ENCODE results near the gene CLECL1.

CLECL1 gene

DNA sequence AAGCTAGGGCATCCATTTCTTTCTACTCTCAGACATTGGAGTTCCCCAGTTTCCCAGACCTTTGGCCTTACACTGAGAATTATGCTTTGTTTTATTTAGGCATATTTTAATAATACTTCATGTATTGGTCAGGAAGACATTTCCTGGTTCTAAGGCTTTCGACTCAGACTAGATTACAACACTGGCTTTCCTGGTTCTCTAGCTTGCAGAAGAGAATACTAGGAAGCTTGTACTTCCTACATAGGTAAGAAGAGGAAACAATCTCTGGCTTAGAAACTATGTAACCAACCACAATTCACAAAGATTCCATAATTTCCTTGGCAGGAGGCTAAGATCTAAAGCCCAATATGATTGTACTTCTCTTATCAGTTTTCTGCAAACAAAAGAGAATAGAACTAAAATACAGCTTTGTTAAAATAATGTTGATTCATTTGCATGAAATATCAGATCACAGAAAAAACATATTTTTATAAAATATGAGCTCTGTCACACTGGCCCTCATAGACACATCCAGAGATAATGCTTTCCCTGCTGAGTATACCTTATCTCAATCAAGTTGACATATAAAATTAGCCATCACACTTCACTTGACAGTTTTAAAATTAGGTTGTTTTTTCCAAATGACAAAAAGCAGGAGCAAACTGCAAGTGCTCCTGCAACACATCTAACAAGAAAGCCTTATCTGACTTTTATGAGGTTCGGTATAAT, 32.8 kb downstream of the CLECL1 start:
- peak; percentile 16 for DNase-seq
- no peak overlapping the region for H4K8ac ChIP-seq (ENCODE audit: low read length)
- 87% methylated on average over 1 of the region's 2 CpGs for WGBS

DNA sequence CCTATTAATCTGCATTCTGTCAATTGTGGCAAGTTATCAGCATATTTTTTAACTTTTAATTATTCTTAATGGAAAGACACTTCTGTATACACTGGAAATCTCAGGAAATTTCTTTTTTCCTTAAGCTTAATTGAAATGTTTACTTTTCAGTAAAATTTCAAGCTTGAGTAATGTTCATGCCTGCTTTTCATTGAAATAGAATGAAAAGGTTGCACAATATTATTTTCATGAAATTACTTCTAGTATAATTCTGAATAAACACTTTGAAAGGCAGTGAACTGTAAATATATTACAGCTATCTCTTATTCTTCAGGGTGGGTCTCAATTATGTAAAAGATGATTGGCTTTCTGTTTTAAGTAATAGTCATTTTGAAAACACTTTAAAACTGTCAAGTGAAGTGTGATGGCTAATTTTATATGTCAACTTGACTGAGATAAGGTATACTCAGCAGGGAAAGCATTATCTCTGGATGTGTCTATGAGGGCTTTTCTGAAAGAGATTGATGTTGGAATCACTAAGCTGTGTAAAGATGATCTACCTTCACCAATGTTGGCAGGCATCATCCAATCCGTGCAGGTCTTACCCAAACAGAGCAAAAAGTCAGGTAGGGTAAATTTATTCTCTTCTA, 33.5 kb downstream of the CLECL1 start:
- no peak overlapping the region for H2AFZ ChIP-seq (ENCODE audit: low read depth, low read length)
- H3K9me3 ChIP-seq (ENCODE audit: control insufficient read depth, low read length), result no peaks in the 10 kb centered on the region
- no peak overlapping the region for H4K91ac ChIP-seq (ENCODE audit: low read length)
- peaks cover 6 to 13% of the 10 kb centered on the region in 2 experiments for H3K36me3 ChIP-seq (ENCODE audit: control insufficient read depth in 1 of 2, insufficient read depth in 2 of 2, low read depth in 1 of 2, low read length in 2 of 2)
- H3K9ac ChIP-seq (ENCODE audit: low read length), result no peak overlapping the region
- no peak for DNase-seq
- H3K18ac ChIP-seq (ENCODE audit: low read depth in 1 of 2, low read length in 2 of 2), result no peak overlapping the region
- no peak overlapping the region for H4K8ac ChIP-seq (ENCODE audit: low read length)
- H2BK5ac ChIP-seq (ENCODE audit: low read depth, low read length, poor library complexity, severe bottlenecking), result no peak overlapping the region
- no peak overlapping the region for H3K27ac ChIP-seq (ENCODE audit: low read length, poor library complexity, severe bottlenecking)
- H2BK15ac ChIP-seq (ENCODE audit: low read depth, poor library complexity, severe bottlenecking), result no peak overlapping the region
- 92% methylated on average over 1 of the region's 1 CpG for WGBS
- no peak overlapping the region for H3K4ac ChIP-seq (ENCODE audit: low read depth in 1 of 2, low read length in 2 of 2)
- no peaks in the 10 kb centered on the region for H3K79me1 ChIP-seq (replicated peaks; ENCODE audit: low read length, poor library complexity, severe bottlenecking)
- H3K27me3 ChIP-seq (ENCODE audit: control insufficient read depth in 1 of 2, insufficient read depth in 1 of 2, low read length in 2 of 2), result no peaks in the 10 kb centered on the region
- H3K14ac ChIP-seq (ENCODE audit: low read length in 2 of 2), result no peak overlapping the region
- no peak overlapping the region for H3K23ac ChIP-seq (ENCODE audit: low read length in 2 of 2)
- H3K4me1 ChIP-seq (ENCODE audit: control insufficient read depth, insufficient read depth, low read depth, low read length), result no peaks in the 10 kb centered on the region
- no peak overlapping the region for H3K4me2 ChIP-seq (ENCODE audit: low read length, poor library complexity, severe bottlenecking)
- H2AK5ac ChIP-seq (ENCODE audit: low read length, severe bottlenecking), result no peak overlapping the region
- H2BK12ac ChIP-seq (ENCODE audit: low read length in 2 of 2), result no peak overlapping the region
- H3K4me3 ChIP-seq (ENCODE audit: insufficient read depth in 1 of 2, low read depth in 1 of 2, low read length in 2 of 2), result no peak overlapping the region
- no peak overlapping the region for H2BK120ac ChIP-seq (ENCODE audit: low read depth, low read length)

More for the DNA sequence above, 32.8 kb downstream of the CLECL1 start:
- H2AFZ ChIP-seq (ENCODE audit: low read depth, low read length), result no peak overlapping the region
- H3K4me1 ChIP-seq (ENCODE audit: control insufficient read depth, insufficient read depth, low read depth, low read length), result no peaks in the 10 kb centered on the region
- no peak overlapping the region for H3K4me3 ChIP-seq (ENCODE audit: insufficient read depth in 1 of 2, low read depth in 1 of 2, low read length in 2 of 2)
- H2AK5ac ChIP-seq (ENCODE audit: low read length, severe bottlenecking), result no peak overlapping the region
- H3K36me3 ChIP-seq (ENCODE audit: control insufficient read depth in 1 of 2, insufficient read depth in 2 of 2, low read depth in 1 of 2, low read length in 2 of 2), result peaks cover 5 to 6% of the 10 kb centered on the region in 2 experiments
- no peak overlapping the region for H3K27ac ChIP-seq (ENCODE audit: low read length, poor library complexity, severe bottlenecking)
- H4K91ac ChIP-seq (ENCODE audit: low read length), result no peak overlapping the region
- no peak overlapping the region for H3K4me2 ChIP-seq (ENCODE audit: low read length, poor library complexity, severe bottlenecking)
- no peak overlapping the region for H3K9ac ChIP-seq (ENCODE audit: low read length)
- no peak overlapping the region for H3K4ac ChIP-seq (ENCODE audit: low read depth in 1 of 2, low read length in 2 of 2)
- no peak overlapping the region for H3K14ac ChIP-seq (ENCODE audit: low read length in 2 of 2)
- no peaks in the 10 kb centered on the region for H3K79me1 ChIP-seq (replicated peaks; ENCODE audit: low read length, poor library complexity, severe bottlenecking)
- H2BK15ac ChIP-seq (ENCODE audit: low read depth, poor library complexity, severe bottlenecking), result no peak overlapping the region
- H3K18ac ChIP-seq (ENCODE audit: low read depth in 1 of 2, low read length in 2 of 2), result no peak overlapping the region
- no peaks in the 10 kb centered on the region for H3K27me3 ChIP-seq (ENCODE audit: control insufficient read depth in 1 of 2, insufficient read depth in 1 of 2, low read length in 2 of 2)
- H2BK12ac ChIP-seq (ENCODE audit: low read length in 2 of 2), result no peak overlapping the region
- no peaks in the 10 kb centered on the region for H3K9me3 ChIP-seq (ENCODE audit: control insufficient read depth, low read length)
- no peak overlapping the region for H2BK5ac ChIP-seq (ENCODE audit: low read depth, low read length, poor library complexity, severe bottlenecking)
- no peak overlapping the region for H2BK120ac ChIP-seq (ENCODE audit: low read depth, low read length)
- no peak overlapping the region for H3K23ac ChIP-seq (ENCODE audit: low read length in 2 of 2)

DNA sequence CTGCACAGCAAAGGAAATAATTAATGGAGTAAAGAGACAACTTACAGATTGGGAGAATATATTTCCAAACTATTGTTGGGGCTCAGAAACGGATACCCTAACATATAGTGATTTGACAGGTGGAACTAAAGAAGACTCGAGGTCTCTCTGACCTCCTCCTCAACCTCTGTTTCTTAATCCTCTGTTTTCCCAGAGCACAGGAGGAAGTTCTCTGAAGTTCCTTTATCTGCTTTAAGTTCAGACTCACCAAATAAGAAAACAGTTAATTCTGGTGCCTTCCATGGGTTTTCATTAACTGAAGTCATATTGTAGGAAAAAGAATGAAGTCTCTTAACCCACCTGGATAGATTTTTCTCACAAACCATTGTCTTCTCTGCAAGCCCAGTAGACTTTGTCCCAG, 34.2 kb downstream of the CLECL1 start:
- Histone ChIP-seq H2BK5ac (ENCODE audit: low read depth, low read length, poor library complexity, severe bottlenecking) (no peak overlapping the region), H3K4me1 (ENCODE audit: control insufficient read depth, insufficient read depth, low read depth, low read length) (no peaks in the 10 kb centered on the region), H3K14ac (ENCODE audit: low read length in 2 of 2) (no peak overlapping the region), H3K9me3 (ENCODE audit: control insufficient read depth, low read length) (no peaks in the 10 kb centered on the region), H2AFZ (ENCODE audit: low read depth, low read length) (no peak overlapping the region), H3K9ac (ENCODE audit: low read length) (no peak overlapping the region), H4K91ac (ENCODE audit: low read length) (no peak overlapping the region), H3K18ac (ENCODE audit: low read depth in 1 of 2, low read length in 2 of 2) (no peak overlapping the region), H3K4me3 (ENCODE audit: insufficient read depth in 1 of 2, low read depth in 1 of 2, low read length in 2 of 2) (no peak overlapping the region), H2BK120ac (ENCODE audit: low read depth, low read length) (no peak overlapping the region), H4K8ac (ENCODE audit: low read length) (no peak overlapping the region), H3K4me2 (ENCODE audit: low read length, poor library complexity, severe bottlenecking) (no peak overlapping the region), H2AK5ac (ENCODE audit: low read length, severe bottlenecking) (no peak overlapping the region), H2BK15ac (ENCODE audit: low read depth, poor library complexity, severe bottlenecking) (no peak overlapping the region), H3K79me1 (replicated peaks; ENCODE audit: low read length, poor library complexity, severe bottlenecking) (no peaks in the 10 kb centered on the region), H3K4ac (ENCODE audit: low read depth in 1 of 2, low read length in 2 of 2) (no peak overlapping the region), H3K27ac (ENCODE audit: low read length, poor library complexity, severe bottlenecking) (no peak overlapping the region), H3K36me3 (ENCODE audit: control insufficient read depth in 1 of 2, insufficient read depth in 2 of 2, low read depth in 1 of 2, low read length in 2 of 2) (peaks cover 6 to 16% of the 10 kb centered on the region in 2 experiments), H3K23ac (ENCODE audit: low read length in 2 of 2) (no peak overlapping the region), H3K27me3 (ENCODE audit: control insufficient read depth in 1 of 2, insufficient read depth in 1 of 2, low read length in 2 of 2) (no peaks in the 10 kb centered on the region), H2BK12ac (ENCODE audit: low read length in 2 of 2) (no peak overlapping the region)
- DNase-seq, result no peak
- 97% methylated on average over 2 of the region's 2 CpGs for WGBS

DNA sequence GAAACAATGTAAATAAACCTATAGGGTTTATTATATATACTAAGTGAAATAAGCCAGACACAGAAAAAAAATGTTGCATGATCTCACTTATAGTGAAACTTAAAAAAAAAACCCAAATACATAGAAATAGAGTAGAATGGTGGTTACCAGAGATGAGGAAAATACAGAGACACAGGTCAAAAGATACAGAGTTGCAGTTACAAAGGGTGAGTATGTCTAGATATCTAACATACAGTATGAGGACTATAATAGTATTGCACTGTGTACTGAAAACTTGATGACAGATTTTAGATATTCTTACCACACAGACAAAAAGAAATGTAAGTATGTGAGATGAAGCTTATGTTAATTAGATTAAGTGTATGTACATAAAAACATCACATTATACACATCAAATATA, 35.3 kb downstream of the CLECL1 start:
- H2BK12ac ChIP-seq (ENCODE audit: low read length in 2 of 2), result no peak overlapping the region
- H3K23ac ChIP-seq (ENCODE audit: low read length in 2 of 2), result no peak overlapping the region
- peaks cover 6 to 26% of the 10 kb centered on the region in 2 experiments for H3K36me3 ChIP-seq (ENCODE audit: control insufficient read depth in 1 of 2, insufficient read depth in 2 of 2, low read depth in 1 of 2, low read length in 2 of 2)
- no peak overlapping the region for H3K4ac ChIP-seq (ENCODE audit: low read depth in 1 of 2, low read length in 2 of 2)
- H3K9ac ChIP-seq (ENCODE audit: low read length), result no peak overlapping the region
- no peak overlapping the region for H2AK5ac ChIP-seq (ENCODE audit: low read length, severe bottlenecking)
- H2BK5ac ChIP-seq (ENCODE audit: low read depth, low read length, poor library complexity, severe bottlenecking), result no peak overlapping the region
- H3K27ac ChIP-seq (ENCODE audit: low read length, poor library complexity, severe bottlenecking), result no peak overlapping the region
- no peak overlapping the region for H2BK15ac ChIP-seq (ENCODE audit: low read depth, poor library complexity, severe bottlenecking)
- H3K4me3 ChIP-seq (ENCODE audit: insufficient read depth in 1 of 2, low read depth in 1 of 2, low read length in 2 of 2), result no peak overlapping the region
- H3K27me3 ChIP-seq (ENCODE audit: control insufficient read depth in 1 of 2, insufficient read depth in 1 of 2, low read length in 2 of 2), result no peaks in the 10 kb centered on the region
- no peak for DNase-seq
- H3K79me1 ChIP-seq (replicated peaks; ENCODE audit: low read length, poor library complexity, severe bottlenecking), result no peaks in the 10 kb centered on the region
- H3K4me2 ChIP-seq (ENCODE audit: low read length, poor library complexity, severe bottlenecking), result no peak overlapping the region
- H3K9me3 ChIP-seq (ENCODE audit: control insufficient read depth, low read length), result no peaks in the 10 kb centered on the region
- H4K91ac ChIP-seq (ENCODE audit: low read length), result no peak overlapping the region
- no peak overlapping the region for H3K18ac ChIP-seq (ENCODE audit: low read depth in 1 of 2, low read length in 2 of 2)
- no peak overlapping the region for H3K14ac ChIP-seq (ENCODE audit: low read length in 2 of 2)
- no peak overlapping the region for H2AFZ ChIP-seq (ENCODE audit: low read depth, low read length)
- H4K8ac ChIP-seq (ENCODE audit: low read length), result no peak overlapping the region
- no peak overlapping the region for H2BK120ac ChIP-seq (ENCODE audit: low read depth, low read length)
- H3K4me1 ChIP-seq (ENCODE audit: control insufficient read depth, insufficient read depth, low read depth, low read length), result no peaks in the 10 kb centered on the region

Data from mesenchymal stem cell (in vitro differentiated cells and primary cell).